ELF-1 (cell line): ENCODE results near the gene EVL.

Experiments used
- DNase-seq: peaks from one replicate; pipeline ENCODE4 v3.0.0-alpha.2; 2016; ENCODE audit warnings: low read depth, low spot score

Gene EVL

DNA sequence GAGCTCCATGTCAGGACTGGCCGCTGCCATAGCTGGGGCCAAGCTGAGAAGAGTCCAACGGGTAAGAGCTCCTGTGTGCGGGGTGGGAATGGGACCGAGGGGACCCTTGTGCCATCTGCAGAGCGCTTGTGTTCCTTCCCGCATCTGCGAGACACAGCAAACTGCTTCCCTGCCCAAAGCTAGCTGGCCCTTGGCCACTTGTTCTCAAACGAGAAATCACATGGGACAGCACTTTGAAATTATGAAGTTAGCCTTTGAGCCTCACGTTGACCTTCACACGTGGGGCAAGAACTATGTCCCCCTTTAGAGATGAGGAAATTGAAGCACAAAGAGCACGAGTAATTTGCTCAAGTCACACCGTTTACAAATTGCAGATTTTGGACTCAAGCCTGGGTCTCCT is 63.5 kb downstream of the EVL start:
- DNase-seq, result no peak

DNA sequence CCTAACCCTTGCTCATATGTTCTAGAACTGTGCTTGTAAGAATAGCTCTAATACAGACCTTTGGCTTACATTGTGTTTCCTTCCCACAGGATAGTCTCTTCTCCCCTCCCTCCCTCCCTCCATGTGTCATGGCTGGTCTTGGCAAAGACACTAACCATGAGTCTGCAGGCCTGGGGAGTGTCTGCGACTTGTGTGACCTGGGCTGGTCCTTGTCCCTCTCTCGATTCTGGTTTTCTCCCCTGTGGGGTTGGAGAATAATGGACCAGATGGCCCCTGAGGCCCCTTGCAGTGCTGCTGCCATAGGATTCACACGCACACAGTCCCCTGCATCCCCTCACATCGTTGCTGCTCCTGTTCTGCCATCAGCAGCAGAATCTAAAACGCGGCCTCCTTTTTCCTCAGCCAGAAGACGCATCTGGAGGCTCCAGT is 64.0 kb downstream of the EVL start:
- no peak for DNase-seq

DNA sequence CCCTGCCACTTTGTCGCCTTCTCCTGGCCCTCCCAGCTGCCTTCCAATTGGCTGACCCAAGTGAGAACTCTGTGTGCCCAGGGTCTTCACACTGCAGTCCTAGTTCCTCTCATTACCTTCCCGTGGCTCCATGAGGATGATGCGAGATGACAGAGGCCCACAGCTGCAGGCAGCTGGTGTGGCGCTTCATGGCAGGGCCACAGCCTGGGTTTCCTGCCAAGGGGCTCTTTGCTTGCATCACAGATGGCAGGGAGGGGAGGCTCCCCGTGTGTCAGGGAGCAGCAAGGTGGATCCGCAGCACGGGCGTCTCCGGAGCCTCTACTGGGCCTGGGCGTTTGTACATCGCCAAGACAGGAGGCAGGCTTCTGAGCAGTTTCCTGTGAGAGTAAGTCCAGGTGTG is 65.3 kb downstream of the EVL start:
- DNase-seq, result no peak

DNA sequence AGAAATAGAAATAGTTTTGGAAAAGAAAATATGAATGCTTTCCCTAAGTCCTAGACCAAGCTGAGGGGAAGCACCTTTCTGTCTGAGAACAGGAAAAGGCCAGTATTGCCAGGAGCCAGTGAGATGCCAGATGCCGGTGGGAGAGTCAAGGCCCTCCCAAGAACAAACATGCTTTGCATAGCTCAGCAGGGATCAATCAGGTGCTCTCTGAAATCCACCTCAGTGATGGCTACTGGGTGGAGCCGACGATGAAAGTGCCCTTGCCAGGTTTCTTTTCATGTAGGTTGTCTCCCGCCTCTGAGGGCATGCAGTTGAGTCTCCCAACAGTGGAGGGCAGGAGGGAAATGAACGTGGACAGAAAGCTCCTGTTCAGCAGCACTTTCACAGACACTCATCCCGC is 66.0 kb downstream of the EVL start:
- peak; percentile 34 for DNase-seq

DNA sequence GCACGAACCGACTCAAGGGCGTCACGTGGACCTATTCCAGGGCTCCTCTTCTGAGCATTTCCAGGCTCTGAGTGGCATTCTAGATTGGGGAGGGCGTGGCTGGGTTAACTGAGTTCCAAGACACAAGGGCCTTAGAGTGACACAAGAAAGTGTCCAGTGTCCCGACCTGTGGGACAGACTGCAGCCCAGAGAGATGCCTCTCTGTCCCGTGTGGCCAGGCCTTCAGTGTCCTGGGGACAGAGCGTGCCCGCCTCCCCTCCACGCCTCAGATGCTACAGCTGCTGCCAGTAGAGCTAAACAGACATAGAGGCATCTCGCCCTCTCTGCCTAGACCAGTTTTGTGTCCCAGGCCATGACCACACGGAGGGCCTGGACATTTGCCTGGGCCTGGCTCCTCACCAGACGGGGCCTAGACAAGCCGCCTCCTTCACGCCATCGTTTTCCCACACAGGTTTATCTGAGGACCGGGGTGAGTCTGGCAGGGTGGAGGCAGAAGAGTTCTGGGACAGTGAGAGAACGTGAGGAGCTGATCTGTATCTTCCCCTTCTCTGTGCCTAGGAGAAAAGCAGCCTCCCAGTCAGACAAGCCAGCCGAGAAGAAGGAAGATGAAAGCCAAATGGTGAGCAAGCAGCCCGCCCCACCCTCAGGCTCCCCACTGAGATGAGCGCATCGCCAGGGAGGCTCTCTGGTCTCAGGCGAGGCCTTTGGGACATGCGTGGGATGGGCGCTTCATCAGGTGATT is 67.1 kb downstream of the EVL start:
- no peak for DNase-seq

DNA sequence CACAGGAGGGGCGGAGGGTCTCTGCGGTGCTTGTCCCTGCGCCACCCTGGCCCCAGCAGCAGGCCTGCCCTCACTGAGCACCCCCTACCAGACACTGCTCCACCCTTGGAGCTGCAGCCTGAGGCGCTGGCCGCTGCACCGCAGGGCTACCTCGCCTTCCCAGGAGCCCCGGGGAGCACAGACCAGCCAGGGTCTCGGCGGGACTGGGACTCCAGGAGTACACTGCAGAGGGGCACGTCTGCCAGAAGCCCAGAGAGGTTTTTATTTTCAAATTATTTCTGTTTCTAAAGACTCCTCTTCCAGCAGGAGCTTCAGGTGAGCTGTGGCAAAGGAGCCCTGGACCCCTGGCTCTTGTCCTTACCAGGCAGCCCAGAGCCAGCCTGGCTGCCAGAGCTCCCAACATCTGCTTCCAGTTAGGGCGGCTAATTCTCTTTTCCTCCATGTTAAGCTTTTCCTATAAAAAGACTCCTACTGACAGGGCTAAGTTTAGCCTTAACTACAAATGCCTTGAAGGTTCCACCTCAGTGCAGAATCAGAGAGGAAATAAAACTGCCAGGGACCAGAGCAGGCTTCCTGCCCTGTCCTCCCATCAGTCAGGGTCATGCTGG is 67.8 kb downstream of the EVL start:
- no peak for DNase-seq

DNA sequence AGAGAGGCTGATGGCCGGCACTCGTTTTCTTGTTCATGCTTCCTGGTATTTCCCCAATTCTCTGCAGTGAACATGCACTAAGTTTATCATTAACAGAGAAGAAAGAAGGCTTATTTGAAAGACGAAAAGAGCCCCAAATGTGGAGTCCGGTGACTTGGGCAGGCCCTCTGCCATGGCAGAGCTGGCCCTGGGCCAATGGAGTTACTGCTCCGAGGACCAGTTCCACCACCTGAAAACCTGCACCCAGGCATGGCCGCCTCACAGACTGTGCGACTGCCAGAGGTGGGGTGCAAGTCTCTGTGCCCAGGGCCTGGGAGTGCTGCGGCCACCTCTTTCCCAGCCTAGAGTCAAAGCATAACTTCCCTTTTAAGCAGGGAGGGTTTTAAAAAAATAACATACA is 69.4 kb downstream of the EVL start:
- no peak for DNase-seq

DNA sequence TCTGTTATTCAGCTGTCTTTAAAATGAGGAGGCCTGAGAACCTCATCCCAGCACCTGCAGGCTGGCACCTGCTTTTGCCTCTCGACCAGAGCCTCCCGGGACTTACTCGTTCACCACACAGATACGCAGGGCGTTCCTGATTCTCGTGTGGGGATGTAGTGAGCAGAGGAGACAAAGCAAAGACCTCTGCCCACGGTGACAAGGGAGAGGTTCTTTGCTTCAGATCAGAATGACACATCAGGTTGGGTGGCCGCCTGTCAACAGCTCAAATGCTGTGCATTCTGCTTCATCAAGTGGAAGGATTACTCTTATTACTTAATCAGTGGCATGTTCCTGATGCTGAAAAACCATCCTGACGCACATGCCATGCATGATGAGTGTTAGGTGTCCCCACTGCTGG is 69.9 kb downstream of the EVL start:
- no peak for DNase-seq

DNA sequence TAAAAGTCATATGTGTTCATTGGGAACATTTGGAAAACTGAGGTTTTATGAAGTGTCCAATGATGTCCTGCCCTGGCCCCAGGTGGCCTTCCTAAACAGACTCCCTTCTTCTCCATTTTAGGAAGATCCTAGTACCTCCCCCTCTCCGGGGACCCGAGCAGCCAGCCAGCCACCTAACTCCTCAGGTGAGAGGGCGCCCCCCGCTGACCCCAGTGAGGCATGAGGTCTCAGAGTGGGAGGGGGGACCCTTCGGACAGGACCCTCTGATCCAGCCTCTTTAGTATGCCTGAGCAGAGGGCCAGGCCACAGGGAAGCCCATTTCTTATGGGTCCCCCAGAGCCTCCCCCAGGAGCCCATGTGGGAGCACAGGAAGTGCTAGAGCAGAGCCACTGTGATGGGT is 70.6 kb downstream of the EVL start:
- no peak for DNase-seq

DNA sequence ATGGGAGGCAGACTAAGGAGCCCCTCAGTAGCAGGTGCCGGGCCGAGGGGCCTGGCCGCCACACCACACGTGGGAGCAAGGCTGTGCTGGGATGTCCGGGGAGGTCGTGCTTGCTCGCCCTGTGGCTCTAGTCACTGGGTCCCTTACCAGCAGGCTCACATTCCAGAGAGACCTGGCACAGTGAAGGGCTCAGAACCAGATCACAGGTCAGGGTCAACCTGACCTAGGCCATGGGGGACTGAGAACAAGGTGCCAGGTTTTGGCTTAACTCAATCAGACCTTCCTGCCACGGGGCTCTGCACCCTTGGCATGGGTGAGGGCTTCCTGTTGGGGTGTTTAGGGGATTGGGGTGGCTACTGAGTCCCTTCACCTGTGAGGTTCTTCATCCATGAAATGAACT is 72.0 kb downstream of the EVL start:
- DNase-seq, result no peak

DNA sequence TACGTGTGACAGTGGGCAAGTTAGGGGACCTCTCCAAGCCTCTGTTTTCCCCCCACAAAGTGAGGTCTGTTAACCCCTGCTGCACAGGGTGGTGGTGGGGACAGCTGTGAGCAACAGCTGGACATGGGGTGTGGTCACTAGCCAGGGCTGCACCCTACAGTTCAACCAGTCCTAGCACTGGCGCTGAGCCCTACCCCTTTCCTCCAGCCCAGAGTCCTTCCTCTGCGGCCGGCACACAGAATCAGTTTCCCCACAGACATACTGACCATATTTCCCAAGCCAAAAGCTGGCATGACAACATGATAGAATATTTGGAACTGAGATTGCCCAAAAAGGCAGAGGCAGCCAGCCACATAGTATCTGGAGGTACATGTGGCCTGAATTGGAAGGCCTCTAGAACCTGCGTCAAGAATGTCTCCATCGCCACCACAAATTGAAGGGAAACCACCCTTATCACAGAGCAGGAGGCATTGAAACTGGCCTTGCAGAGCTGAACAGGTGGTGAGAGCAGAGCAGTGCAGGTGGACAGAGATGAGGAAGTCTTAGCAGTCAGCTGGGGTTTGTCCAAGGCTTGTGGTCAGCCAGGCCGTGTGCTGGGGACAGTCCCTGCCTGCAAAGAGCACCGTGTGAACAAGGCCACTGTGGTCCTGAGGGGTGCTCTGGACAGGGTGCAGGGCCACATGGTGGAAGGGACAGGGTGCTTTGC is 73.0 kb downstream of the EVL start:
- no peak for DNase-seq

DNA sequence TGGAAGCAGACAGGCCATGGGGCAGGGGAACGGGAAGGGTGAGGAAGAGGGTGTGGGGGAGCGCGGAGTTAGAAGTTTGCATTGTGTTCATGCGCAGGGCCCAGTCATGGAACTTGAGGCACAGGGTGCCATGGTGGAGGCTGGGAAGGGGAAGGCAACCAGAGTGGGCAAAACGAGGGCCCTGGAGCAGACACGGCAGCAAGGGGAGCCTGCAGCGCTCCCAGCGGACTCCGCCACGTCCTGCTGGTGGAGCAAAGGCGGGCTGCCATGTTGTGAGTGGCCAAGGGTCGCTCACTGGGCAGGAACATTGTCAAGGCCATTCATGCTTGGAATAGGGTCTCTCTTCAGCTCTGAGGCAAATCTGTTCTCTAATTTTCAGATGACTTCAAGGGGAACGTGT is 73.7 kb downstream of the EVL start:
- DNase-seq, result no peak

DNA sequence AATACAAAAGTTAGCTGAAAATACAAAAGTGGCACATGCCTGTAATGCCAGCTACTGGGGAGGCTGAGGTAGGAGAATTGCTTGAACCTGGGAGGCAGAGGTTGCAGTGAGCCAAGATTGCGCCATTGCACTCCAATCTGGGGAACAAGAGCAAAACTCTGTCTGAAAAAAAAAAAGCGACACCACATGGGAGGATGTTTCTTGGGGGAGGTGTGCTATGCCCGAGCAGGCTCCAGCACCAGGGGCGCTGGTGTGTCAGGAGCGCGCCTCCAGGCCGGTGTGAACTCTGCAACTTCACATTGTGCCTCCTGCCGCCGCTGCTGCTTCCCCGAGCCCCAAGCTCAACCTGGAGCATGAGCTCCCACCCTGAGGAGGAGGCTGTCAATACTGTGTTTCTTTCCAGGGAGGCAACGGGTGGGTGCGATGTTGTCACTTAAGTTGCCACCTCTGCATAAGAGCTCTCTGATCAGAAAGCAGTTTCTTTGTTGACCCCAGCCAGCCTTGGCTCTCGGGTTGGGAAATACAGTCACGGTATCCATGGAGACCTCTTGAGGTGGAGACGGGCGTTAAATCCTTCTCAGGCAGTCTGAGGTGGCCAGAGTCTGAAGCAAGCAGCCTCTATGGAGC is 75.3 kb downstream of the EVL start:
- peak; percentile 84 for DNase-seq

DNA sequence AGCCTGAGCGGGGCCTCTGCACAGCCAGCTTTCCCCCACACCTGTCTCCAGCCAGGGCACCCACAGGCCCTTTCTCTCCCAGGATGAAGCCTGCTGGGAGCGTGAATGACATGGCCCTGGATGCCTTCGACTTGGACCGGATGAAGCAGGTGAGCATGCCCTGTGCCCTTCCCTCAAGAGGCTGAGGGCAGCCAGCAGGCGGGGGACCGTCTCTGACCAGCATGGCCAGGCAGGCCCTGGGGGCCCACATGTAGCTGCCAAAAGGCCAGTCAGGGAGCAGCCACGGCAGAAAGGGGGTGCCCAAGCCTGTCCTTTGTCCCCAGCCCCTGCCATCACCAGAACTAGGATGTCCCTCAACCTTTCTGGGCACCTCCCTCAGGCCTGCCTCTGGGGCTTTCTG is 75.9 kb downstream of the EVL start:
- DNase-seq, result no peak

DNA sequence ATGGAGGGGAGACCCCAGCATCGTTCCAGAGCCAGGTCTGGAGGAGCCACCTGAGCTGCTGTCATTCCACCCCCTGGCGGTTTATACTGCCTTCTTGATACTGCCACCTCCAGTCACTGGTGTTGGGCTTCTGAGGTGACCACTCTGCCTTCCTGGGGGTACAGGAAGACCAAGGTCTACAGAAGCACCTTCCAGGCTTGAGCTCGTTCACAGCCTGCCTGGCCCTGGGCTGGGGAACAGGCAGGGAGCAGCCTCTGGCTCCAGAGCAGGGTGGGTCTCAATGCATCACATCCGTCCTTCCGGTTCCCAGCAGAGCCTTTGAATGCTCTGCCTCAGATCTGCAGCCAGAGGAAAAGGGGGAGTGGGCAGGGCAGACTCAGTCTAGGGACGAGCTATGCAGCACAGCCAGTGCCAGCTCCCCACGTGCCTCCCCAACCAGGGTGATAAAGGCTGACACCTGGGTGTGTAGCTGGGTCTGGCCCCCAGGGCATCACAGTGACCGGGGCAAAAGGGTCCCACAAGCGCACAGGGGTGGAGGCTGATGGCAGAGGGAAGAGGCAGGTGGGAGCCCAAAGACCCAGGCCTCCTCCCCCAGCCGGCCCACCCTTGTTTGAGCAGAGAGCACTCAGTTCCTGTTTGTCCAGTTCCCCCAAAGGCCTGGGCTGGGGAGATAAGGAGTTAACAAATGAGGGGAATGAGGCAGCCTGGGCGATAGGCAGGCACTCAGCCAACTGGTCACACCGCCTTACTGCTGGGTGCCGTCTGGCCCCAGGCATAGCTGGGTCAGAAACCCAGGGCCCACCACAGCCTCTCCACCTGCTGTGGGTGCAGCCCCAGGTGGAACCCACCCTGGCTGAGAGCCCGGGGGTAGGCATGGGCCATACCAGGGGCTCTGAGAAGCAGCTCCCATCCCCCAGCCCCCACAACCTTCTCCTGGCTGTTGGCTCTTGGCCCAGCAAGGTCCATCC is 77.1 kb downstream of the EVL start:
- peak; percentile 37 for DNase-seq

DNA sequence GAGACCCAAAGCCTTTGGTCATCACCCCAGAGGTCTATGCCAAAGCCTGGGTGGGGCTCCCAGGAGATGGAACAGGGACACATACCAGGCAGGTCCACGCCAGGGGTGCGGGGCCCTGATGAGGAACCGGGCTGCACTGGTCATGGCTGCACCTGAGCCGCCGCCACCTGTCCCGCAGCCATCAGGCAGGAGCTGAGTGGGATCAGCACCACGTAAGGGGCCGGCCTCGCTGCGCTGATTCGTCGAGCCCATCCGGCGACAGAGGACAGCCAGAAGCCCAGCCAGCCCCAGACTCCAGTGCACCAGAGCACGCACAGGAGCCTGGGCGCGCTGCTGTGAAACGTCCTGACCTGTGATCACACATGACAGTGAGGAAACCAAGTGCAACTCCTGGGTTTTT is 78.3 kb downstream of the EVL start:
- DNase-seq, result no peak

DNA sequence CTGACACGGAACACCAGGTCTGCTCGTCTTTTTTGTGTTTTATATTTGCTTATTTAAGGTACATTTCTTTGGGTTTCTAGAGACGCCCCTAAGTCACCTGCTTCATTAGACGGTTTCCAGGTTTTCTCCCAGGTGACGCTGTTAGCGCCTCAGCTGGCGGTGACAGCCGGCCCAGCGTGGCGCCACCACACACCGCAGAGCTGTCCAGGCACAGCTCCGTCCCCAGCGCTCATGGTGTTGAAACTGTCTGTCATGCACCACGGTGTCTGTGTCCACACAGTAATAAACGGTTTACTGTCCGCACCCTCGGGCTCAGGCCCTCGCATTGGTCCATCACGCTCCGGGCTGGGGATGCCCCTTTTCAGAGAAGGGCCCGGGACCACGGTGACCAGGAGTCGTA is 78.7 kb downstream of the EVL start:
- no peak for DNase-seq

DNA sequence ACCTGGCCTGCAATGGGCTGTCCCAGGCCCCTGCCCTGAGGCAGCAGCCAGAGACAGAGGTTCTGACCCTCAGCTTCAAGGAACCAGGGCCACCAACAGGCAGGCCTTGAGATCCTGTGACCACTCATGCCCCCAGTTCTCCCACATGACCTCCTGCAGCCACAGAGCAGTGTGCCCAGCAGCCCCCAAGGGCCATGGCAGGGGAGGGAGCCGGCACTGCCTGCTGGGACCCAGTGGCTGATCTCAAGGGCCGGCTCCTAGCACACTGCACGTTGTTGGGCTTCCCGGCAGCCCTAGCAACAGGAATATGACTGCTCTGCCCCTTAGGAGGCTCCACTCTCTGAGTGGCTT is 79.4 kb downstream of the EVL start:
- no peak for DNase-seq

DNA sequence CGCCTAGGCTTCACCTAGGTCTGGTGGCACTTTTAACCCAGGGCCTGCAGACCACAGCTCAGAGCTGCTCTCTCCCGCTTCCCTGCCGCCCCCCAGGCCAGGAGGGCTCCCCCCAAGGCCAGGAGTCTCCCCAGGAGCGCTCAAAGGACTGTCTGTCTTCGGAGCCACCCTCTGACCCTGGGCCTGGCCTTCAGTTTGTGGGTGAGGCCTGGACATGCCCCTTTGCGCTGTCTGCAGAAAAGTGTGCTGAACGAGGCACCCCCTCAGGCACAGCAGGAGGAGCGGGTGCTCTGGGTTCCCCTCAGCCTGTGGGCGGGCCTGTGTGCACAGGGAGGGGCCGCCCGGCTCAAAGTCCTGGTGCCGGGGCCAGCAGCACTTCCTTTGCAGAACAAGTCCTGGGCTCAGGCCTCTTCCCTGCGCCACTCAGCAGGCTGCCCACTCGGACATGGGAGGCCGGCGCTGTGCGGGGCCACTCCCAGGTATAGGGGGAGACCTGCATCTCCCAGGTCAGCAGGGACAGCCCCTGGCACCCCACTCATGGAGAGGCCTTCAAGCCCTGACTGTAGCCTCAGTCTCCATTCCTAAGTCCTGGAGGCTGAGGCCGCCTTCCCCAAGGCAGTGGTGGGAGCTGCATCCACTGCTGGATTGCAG is 79.9 kb downstream of the EVL start:
- DNase-seq, result no peak

DNA sequence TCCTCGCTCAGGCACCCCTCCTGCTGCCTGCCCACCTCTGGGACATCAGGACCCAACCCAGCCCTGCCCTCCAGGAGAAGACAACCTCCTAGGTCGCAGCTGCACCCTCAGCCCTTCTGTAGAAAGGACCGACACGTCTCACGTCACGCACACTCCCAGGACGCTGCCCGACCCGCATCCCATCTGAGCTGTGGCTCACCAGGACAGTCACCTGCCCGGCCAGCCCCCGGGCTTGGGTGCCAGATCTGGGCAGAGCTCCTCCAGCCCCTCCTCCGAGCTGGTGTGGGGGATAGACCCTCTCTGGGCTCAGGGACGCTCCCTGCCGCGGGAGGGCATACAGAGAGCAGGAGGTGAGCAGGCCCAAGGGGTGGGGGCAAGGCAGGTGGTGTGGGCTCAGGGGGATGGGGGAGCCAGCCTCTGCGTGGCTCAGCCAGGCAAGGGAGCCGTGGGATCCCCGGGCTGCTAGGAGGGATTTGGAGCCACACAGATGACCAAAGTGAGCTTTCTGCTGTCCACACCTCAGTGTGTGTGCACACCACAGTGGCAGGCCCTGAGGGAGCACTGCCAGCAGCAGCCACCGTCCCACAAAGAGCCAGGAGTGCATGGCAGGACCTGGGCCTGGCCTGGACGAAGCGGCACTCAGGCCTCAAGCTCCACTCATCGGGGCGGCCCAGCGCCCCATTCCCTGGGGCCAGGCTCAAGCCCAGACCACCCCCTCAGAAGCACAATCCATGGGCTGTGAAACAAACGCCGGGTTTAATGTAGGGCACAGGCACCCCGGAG is 80.7 kb downstream of the EVL start:
- no peak for DNase-seq
